Measurements from ENCODE around the gene FBXO17. TPM values are rescaled to one million over a fixed set of nuclear protein-coding genes. Genes with fewer than 3 reads are reported as not detected.

FBXO17 gene
- total RNA-seq, 1 experiment from 2014 or later: 16.8 TPM

- no peak for TF ChIP-seq ZNF532 (CRISPR knock-in tag; IDR thresholded peaks at IDR 0.05; ENCODE audit: borderline replicate concordance)
- TF ChIP-seq GTF2I (CRISPR knock-in tag; conservative IDR thresholded peaks at IDR 0.05): no peak
Measured at GRCh38 chr19:39024875-39025641, 49.5 kb upstream of the FBXO17 start (continued).

- Mint-ChIP-seq H3K27me3 (ENCODE audit: low read depth) (no peaks in the 10 kb centered on the region), H3K9me3 (no peaks in the 10 kb centered on the region), H3K36me3 (peaks cover 13% of the 10 kb centered on the region), H3K4me1 (no peaks in the 10 kb centered on the region), H3K27ac (no peak overlapping the region), H3K4me3 (no peak overlapping the region)
- no peak for DNase-seq (ENCODE audit: low spot score)
- TF ChIP-seq, protein P1, sequence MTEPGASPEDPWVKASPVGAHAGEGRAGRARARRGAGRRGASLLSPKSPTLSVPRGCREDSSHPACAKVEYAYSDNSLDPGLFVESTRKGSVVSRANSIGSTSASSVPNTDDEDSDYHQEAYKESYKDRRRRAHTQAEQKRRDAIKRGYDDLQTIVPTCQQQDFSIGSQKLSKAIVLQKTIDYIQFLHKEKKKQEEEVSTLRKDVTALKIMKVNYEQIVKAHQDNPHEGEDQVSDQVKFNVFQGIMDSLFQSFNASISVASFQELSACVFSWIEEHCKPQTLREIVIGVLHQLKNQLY (CRISPR knock-in tag; IDR thresholded peaks at IDR 0.05): no peak
- TF ChIP-seq, protein P2, sequence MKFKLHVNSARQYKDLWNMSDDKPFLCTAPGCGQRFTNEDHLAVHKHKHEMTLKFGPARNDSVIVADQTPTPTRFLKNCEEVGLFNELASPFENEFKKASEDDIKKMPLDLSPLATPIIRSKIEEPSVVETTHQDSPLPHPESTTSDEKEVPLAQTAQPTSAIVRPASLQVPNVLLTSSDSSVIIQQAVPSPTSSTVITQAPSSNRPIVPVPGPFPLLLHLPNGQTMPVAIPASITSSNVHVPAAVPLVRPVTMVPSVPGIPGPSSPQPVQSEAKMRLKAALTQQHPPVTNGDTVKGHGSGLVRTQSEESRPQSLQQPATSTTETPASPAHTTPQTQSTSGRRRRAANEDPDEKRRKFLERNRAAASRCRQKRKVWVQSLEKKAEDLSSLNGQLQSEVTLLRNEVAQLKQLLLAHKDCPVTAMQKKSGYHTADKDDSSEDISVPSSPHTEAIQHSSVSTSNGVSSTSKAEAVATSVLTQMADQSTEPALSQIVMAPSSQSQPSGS (CRISPR knock-in tag; IDR thresholded peaks at IDR 0.05; ENCODE audit: borderline replicate concordance, low read depth): no peak
- ATAC-seq: no peak
- CTCF ChIA-PET: interaction anchor here (1.2 kb wide), 1 partner anchor 31 kb away, joined by 5 read pairs; no protein-coding TSS in a partner anchor
- POLR2A ChIA-PET: interaction anchor here (0.7 kb wide), 1 partner anchor 165 kb away, joined by 3 read pairs; no protein-coding TSS in a partner anchor
Measured at GRCh38 chr19:39021063-39021462, 45.5 kb upstream of the FBXO17 start.

GRCh38 chr19:39017646-39018045, 42.1 kb upstream of the FBXO17 start:
- TF ChIP-seq, protein P2 (CRISPR knock-in tag; IDR thresholded peaks at IDR 0.05; ENCODE audit: borderline replicate concordance, low read depth): no peak
- TF ChIP-seq ATF3 (CRISPR knock-in tag; conservative IDR thresholded peaks at IDR 0.05) (no peak), TEAD1 (CRISPR knock-in tag; IDR thresholded peaks at IDR 0.05) (no peak), ZNF416 (CRISPR knock-in tag; IDR thresholded peaks at IDR 0.05) (no peak), IRF2 (CRISPR knock-in tag; IDR thresholded peaks at IDR 0.05; ENCODE audit: borderline replicate concordance, low read depth) (no peak), OVOL2 (CRISPR knock-in tag; IDR thresholded peaks at IDR 0.05; ENCODE audit: borderline replicate concordance) (no peak), ZNF532 (CRISPR knock-in tag; IDR thresholded peaks at IDR 0.05; ENCODE audit: borderline replicate concordance) (no peak), ATF1 (CRISPR knock-in tag; IDR thresholded peaks at IDR 0.05) (no peak), NR1H2 (CRISPR knock-in tag; IDR thresholded peaks at IDR 0.05) (no peak), ZNF263 (CRISPR knock-in tag; IDR thresholded peaks at IDR 0.05; ENCODE audit: low read depth) (no peak), MXD4 (CRISPR knock-in tag; IDR thresholded peaks at IDR 0.05; ENCODE audit: borderline replicate concordance) (no peak), SMAD3 (CRISPR knock-in tag; IDR thresholded peaks at IDR 0.05; ENCODE audit: borderline replicate concordance) (no peak), JAZF1 (CRISPR knock-in tag; IDR thresholded peaks at IDR 0.05) (no peak)
- TF ChIP-seq, protein P3, sequence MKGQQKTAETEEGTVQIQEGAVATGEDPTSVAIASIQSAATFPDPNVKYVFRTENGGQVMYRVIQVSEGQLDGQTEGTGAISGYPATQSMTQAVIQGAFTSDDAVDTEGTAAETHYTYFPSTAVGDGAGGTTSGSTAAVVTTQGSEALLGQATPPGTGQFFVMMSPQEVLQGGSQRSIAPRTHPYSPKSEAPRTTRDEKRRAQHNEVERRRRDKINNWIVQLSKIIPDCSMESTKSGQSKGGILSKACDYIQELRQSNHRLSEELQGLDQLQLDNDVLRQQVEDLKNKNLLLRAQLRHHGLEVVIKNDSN (CRISPR knock-in tag; IDR thresholded peaks at IDR 0.05): no peak
- DNase-seq (ENCODE audit: low spot score) (no peak), ATAC-seq (no peak)
- no peaks in the 10 kb centered on the region for H3K4me1 Mint-ChIP-seq
- ChIA-PET CTCF (no interaction called here), POLR2A (no interaction called here)
- H3K27ac Mint-ChIP-seq: no peak overlapping the region
- H3K9me3 Mint-ChIP-seq: no peaks in the 10 kb centered on the region
- no peak overlapping the region for H3K4me3 Mint-ChIP-seq
- H3K36me3 Mint-ChIP-seq: 0 out of 2 replicates have a peak, but pooled peaks cover 2% of the 10 kb centered on the region
- no peaks in the 10 kb centered on the region for H3K27me3 Mint-ChIP-seq (ENCODE audit: low read depth)

Data from WTC11 (cell line).